HEK293 (cell line): ENCODE results near the gene SMIM36.

Source experiments
- GLIS2 ChIP-seq: fragments of 450-650 bp; formaldehyde crosslinking; IDR thresholded peaks from 2 replicates; pipeline ENCODE4 v1.5.1; 2016; ENCODE audit warnings: missing biosample characterization, missing genetic modification characterization
- IKZF3 ChIP-seq: fragments of 450-650 bp; IDR thresholded peaks from 2 replicates; pipeline ENCODE4 v1.5.0; 2018; ENCODE audit warnings: missing biosample characterization, mild to moderate bottlenecking, missing genetic modification characterization, moderate library complexity
- KLF8 ChIP-seq: fragments of 450-650 bp; formaldehyde crosslinking; IDR thresholded peaks from 2 replicates; pipeline ENCODE4 v1.5.1; 2016; ENCODE audit warnings: missing biosample characterization, missing genetic modification characterization
- MYNN ChIP-seq: fragments of 450-650 bp; formaldehyde crosslinking; IDR thresholded peaks from 2 replicates; pipeline ENCODE4 v1.5.1; 2016; ENCODE audit warnings: missing biosample characterization, missing genetic modification characterization, borderline replicate concordance
- MZF1 ChIP-seq: fragments of 450-650 bp; formaldehyde crosslinking; IDR thresholded peaks from 2 replicates; pipeline ENCODE4 v1.5.1; 2017; ENCODE audit warnings: missing biosample characterization, missing genetic modification characterization, borderline replicate concordance
- OSR2 ChIP-seq: fragments of 450-650 bp; formaldehyde crosslinking; IDR thresholded peaks from 2 replicates; pipeline ENCODE4 v1.5.1; 2016; ENCODE audit warnings: missing biosample characterization, missing genetic modification characterization
- RBAK ChIP-seq: fragments of 450-650 bp; formaldehyde crosslinking; IDR thresholded peaks from 2 replicates; pipeline ENCODE4 v1.5.1; 2016; ENCODE audit warnings: missing biosample characterization, missing genetic modification characterization
- ZBTB20 ChIP-seq: fragments of 450-650 bp; formaldehyde crosslinking; IDR thresholded peaks from 2 replicates; pipeline ENCODE4 v1.5.1; 2016; ENCODE audit warnings: missing biosample characterization, missing genetic modification characterization
- ZBTB48 ChIP-seq: fragments of 450-650 bp; formaldehyde crosslinking; IDR thresholded peaks from 2 replicates; pipeline ENCODE4 v1.5.1; 2016; ENCODE audit warnings: missing biosample characterization, missing genetic modification characterization
- ZEB2 ChIP-seq: fragments of 450-650 bp; formaldehyde crosslinking; IDR thresholded peaks from 2 replicates; pipeline ENCODE4 v1.5.1; 2016; ENCODE audit warnings: missing biosample characterization, missing genetic modification characterization
- ZFHX2 ChIP-seq: fragments of 450-650 bp; formaldehyde crosslinking; conservative IDR thresholded peaks from 2 replicates; pipeline ENCODE4 v1.5.1; 2016; ENCODE audit warnings: missing biosample characterization, missing genetic modification characterization
- ZNF121 ChIP-seq: fragments of 450-650 bp; formaldehyde crosslinking; IDR thresholded peaks from 2 replicates; pipeline ENCODE4 v1.5.1; 2016; ENCODE audit warnings: missing biosample characterization, missing genetic modification characterization
- ZNF169 ChIP-seq: fragments of 450-650 bp; formaldehyde crosslinking; IDR thresholded peaks from 2 replicates; pipeline ENCODE4 v1.5.1; 2016; ENCODE audit warnings: missing biosample characterization, missing genetic modification characterization
- ZNF175 ChIP-seq: fragments of 450-650 bp; formaldehyde crosslinking; IDR thresholded peaks from 2 replicates; pipeline ENCODE4 v1.5.1; 2016; ENCODE audit warnings: missing biosample characterization, missing genetic modification characterization
- ZNF202 ChIP-seq: fragments of 450-650 bp; formaldehyde crosslinking; IDR thresholded peaks from 2 replicates; pipeline ENCODE4 v1.5.1; 2016; ENCODE audit warnings: missing biosample characterization, missing genetic modification characterization, borderline replicate concordance
- ZNF239 ChIP-seq: fragments of 450-650 bp; formaldehyde crosslinking; IDR thresholded peaks from 2 replicates; pipeline ENCODE4 v1.5.1; 2016; ENCODE audit warnings: missing biosample characterization, missing genetic modification characterization
- ZNF274 ChIP-seq, 2 experiments: fragments of 200-500 bp in 1 of 2; fragments of 450-650 bp in 1 of 2; sonication (Bioruptor generic) in 1 of 2; formaldehyde crosslinking in 1 of 2; IDR thresholded peaks; 2 replicates each; pipeline versions ENCODE4 v1.5.1 to v1.6.1; 2014 to 2016; ENCODE audit warnings: borderline replicate concordance in 1 of 2, inconsistent platforms in 1 of 2, low read length in 1 of 2, missing biosample characterization in 1 of 2, missing genetic modification characterization in 1 of 2
- ZNF341 ChIP-seq: fragments of 450-650 bp; formaldehyde crosslinking; IDR thresholded peaks from 2 replicates; pipeline ENCODE4; 2016; ENCODE audit warnings: low read depth, missing biosample characterization, missing genetic modification characterization
- ZNF37A ChIP-seq: fragments of 450-650 bp; IDR thresholded peaks from 2 replicates; pipeline ENCODE4 v1.5.1; 2018; ENCODE audit warnings: missing biosample characterization, missing genetic modification characterization
- ZNF394 ChIP-seq: fragments of 450-650 bp; formaldehyde crosslinking; IDR thresholded peaks from 2 replicates; pipeline ENCODE4 v1.5.1; 2016; ENCODE audit warnings: missing biosample characterization, missing genetic modification characterization, mild to moderate bottlenecking, moderate library complexity, borderline replicate concordance
- ZNF501 ChIP-seq: fragments of 450-650 bp; formaldehyde crosslinking; IDR thresholded peaks from 2 replicates; pipeline ENCODE4 v1.5.1; 2016; ENCODE audit warnings: missing biosample characterization, missing genetic modification characterization
- ZNF610 ChIP-seq: fragments of 450-650 bp; formaldehyde crosslinking; IDR thresholded peaks from 2 replicates; pipeline ENCODE4 v1.5.1; 2016; ENCODE audit warnings: missing biosample characterization, missing genetic modification characterization, borderline replicate concordance
- ZNF677 ChIP-seq: fragments of 450-650 bp; IDR thresholded peaks from 2 replicates; pipeline ENCODE4 v1.5.0; 2018; ENCODE audit warnings: missing biosample characterization, mild to moderate bottlenecking, missing genetic modification characterization, moderate library complexity
- ZNF76 ChIP-seq: fragments of 450-650 bp; formaldehyde crosslinking; IDR thresholded peaks from 2 replicates; pipeline ENCODE4; 2016; ENCODE audit warnings: low read depth, missing biosample characterization, missing genetic modification characterization, borderline replicate concordance
- TF ChIP-seq, protein P1 (sequence below): fragments of 450-650 bp; formaldehyde crosslinking; IDR thresholded peaks from 2 replicates; pipeline ENCODE4 v1.5.1; 2016; ENCODE audit warnings: missing biosample characterization, missing genetic modification characterization
- TF ChIP-seq, protein P2 (sequence below): fragments of 450-650 bp; formaldehyde crosslinking; IDR thresholded peaks from 2 replicates; pipeline ENCODE4 v1.5.1; 2016; ENCODE audit warnings: missing biosample characterization, missing genetic modification characterization, low read depth
- TF ChIP-seq, protein P3 (sequence below): fragments of 450-650 bp; IDR thresholded peaks from 2 replicates; pipeline ENCODE4 v1.5.1; 2018; ENCODE audit warnings: missing biosample characterization, mild to moderate bottlenecking, missing genetic modification characterization
- TF ChIP-seq, protein P4 (sequence below): fragments of 450-650 bp; formaldehyde crosslinking; IDR thresholded peaks from 2 replicates; pipeline ENCODE4 v1.5.1; 2017; ENCODE audit warnings: missing biosample characterization, missing genetic modification characterization
- TF ChIP-seq, protein P5 (sequence below): fragments of 450-650 bp; formaldehyde crosslinking; IDR thresholded peaks from 2 replicates; pipeline ENCODE4 v1.5.1; 2016; ENCODE audit warnings: missing biosample characterization, missing genetic modification characterization
- TF ChIP-seq, protein P6 (sequence below): fragments of 450-650 bp; formaldehyde crosslinking; IDR thresholded peaks from 2 replicates; pipeline ENCODE4 v1.5.1; 2016; ENCODE audit warnings: missing biosample characterization, missing genetic modification characterization

SMIM36 gene

DNA sequence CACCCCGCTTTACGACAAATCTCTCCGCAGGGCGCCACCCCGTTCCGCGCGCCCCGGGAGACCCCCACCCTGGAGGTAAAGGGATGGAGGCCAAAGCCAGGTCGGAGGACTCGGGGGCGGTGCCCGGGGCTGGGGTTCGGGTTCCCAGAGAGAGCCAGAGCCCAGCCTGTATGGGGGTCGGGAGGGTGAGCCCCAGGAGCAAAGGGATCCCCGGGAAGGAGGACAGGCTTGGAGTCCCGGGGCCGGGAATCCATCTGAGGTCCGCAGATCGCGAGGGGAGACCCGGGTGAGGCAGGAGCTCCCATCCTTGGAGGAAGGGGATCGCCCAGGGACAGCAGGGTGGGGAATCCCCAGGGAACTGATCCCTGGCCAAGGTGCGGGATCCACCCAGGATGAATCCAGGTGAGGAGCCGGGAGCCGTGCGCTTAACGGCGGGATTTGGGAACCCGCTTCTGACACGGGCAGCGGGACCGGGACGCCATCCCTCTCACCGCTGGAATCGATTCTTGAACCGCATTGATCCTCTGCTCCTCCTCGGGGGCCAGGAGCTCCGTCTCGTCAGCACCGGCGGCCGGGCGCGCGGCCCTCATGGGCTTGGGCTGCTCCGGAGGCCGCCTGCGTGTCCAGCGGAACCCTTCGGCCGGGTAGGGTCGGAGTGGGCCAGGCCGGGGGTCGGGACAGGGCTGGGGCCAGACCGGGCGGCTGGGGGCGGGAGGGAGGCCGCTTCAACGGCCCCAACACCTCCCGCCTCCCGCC lies 89.9 kb downstream of the SMIM36 start, which contains the start of gene MMD (continued):
- TF ChIP-seq ZNF239 (no peak), MZF1 (tag by site-specific recombination) (peak; percentile 67), ZNF341 (tag by site-specific recombination) (peak; percentile 94), OSR2 (tag by site-specific recombination) (no peak), IKZF3 (tag by site-specific recombination) (peak; percentile 86), ZNF76 (tag by site-specific recombination) (0 out of 2 replicates have a peak, but pooled peaks have one; percentile 21), ZFHX2 (tag by site-specific recombination) (peak; percentile 33; the same call in 1 of the 2 replicates), ZNF501 (0 out of 2 replicates have a peak, but pooled peaks have one; percentile 17), ZNF202 (peak; percentile 41; the same call in 1 of the 2 replicates), ZNF169 (tag by site-specific recombination) (no peak), ZNF37A (no peak), ZNF121 (peak; percentile 96), ZEB2 (tag by site-specific recombination) (peak; percentile 69), MYNN (tag by site-specific recombination) (no peak), RBAK (tag by site-specific recombination) (no peak), ZBTB48 (tag by site-specific recombination) (peak; percentile 76), ZNF274 (IDR thresholded peaks at IDR 0.05; ENCODE audit: low read length) (no peak), ZNF274 (tag by site-specific recombination; IDR thresholded peaks at IDR 0.05; ENCODE audit: borderline replicate concordance) (no peak), ZBTB20 (peak; percentile 44), ZNF394 (tag by site-specific recombination) (peak; percentile 88), ZNF677 (tag by site-specific recombination) (no peak), ZNF610 (tag by site-specific recombination) (0 out of 2 replicates have a peak, but pooled peaks have one; percentile 15), GLIS2 (tag by site-specific recombination) (no peak; the same call in none of the 2 replicates), KLF8 (peak; percentile 36; the same call in 1 of the 2 replicates), ZNF175 (tag by site-specific recombination) (no peak)
- TF ChIP-seq, protein P1, sequence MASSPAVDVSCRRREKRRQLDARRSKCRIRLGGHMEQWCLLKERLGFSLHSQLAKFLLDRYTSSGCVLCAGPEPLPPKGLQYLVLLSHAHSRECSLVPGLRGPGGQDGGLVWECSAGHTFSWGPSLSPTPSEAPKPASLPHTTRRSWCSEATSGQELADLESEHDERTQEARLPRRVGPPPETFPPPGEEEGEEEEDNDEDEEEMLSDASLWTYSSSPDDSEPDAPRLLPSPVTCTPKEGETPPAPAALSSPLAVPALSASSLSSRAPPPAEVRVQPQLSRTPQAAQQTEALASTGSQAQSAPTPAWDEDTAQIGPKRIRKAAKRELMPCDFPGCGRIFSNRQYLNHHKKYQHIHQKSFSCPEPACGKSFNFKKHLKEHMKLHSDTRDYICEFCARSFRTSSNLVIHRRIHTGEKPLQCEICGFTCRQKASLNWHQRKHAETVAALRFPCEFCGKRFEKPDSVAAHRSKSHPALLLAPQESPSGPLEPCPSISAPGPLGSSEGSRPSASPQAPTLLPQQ (tag by site-specific recombination) = 0 out of 2 replicates have a peak, but pooled peaks have one; percentile 31
- TF ChIP-seq, protein P2, sequence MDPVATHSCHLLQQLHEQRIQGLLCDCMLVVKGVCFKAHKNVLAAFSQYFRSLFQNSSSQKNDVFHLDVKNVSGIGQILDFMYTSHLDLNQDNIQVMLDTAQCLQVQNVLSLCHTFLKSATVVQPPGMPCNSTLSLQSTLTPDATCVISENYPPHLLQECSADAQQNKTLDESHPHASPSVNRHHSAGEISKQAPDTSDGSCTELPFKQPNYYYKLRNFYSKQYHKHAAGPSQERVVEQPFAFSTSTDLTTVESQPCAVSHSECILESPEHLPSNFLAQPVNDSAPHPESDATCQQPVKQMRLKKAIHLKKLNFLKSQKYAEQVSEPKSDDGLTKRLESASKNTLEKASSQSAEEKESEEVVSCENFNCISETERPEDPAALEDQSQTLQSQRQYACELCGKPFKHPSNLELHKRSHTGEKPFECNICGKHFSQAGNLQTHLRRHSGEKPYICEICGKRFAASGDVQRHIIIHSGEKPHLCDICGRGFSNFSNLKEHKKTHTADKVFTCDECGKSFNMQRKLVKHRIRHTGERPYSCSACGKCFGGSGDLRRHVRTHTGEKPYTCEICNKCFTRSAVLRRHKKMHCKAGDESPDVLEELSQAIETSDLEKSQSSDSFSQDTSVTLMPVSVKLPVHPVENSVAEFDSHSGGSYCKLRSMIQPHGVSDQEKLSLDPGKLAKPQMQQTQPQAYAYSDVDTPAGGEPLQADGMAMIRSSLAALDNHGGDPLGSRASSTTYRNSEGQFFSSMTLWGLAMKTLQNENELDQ (tag by site-specific recombination) = no peak
- TF ChIP-seq, protein P3, sequence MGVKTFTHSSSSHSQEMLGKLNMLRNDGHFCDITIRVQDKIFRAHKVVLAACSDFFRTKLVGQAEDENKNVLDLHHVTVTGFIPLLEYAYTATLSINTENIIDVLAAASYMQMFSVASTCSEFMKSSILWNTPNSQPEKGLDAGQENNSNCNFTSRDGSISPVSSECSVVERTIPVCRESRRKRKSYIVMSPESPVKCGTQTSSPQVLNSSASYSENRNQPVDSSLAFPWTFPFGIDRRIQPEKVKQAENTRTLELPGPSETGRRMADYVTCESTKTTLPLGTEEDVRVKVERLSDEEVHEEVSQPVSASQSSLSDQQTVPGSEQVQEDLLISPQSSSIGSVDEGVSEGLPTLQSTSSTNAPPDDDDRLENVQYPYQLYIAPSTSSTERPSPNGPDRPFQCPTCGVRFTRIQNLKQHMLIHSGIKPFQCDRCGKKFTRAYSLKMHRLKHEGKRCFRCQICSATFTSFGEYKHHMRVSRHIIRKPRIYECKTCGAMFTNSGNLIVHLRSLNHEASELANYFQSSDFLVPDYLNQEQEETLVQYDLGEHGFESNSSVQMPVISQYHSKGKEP = no peak
- TF ChIP-seq, protein P4, sequence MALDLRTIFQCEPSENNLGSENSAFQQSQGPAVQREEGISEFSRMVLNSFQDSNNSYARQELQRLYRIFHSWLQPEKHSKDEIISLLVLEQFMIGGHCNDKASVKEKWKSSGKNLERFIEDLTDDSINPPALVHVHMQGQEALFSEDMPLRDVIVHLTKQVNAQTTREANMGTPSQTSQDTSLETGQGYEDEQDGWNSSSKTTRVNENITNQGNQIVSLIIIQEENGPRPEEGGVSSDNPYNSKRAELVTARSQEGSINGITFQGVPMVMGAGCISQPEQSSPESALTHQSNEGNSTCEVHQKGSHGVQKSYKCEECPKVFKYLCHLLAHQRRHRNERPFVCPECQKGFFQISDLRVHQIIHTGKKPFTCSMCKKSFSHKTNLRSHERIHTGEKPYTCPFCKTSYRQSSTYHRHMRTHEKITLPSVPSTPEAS (tag by site-specific recombination) = no peak
- TF ChIP-seq, protein P5, sequence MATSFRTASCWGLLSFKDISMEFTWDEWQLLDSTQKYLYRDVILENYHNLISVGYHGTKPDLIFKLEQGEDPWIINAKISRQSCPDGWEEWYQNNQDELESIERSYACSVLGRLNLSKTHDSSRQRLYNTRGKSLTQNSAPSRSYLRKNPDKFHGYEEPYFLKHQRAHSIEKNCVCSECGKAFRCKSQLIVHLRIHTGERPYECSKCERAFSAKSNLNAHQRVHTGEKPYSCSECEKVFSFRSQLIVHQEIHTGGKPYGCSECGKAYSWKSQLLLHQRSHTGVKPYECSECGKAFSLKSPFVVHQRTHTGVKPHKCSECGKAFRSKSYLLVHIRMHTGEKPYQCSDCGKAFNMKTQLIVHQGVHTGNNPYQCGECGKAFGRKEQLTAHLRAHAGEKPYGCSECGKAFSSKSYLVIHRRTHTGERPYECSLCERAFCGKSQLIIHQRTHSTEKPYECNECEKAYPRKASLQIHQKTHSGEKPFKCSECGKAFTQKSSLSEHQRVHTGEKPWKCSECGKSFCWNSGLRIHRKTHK = no peak
- TF ChIP-seq, protein P6, sequence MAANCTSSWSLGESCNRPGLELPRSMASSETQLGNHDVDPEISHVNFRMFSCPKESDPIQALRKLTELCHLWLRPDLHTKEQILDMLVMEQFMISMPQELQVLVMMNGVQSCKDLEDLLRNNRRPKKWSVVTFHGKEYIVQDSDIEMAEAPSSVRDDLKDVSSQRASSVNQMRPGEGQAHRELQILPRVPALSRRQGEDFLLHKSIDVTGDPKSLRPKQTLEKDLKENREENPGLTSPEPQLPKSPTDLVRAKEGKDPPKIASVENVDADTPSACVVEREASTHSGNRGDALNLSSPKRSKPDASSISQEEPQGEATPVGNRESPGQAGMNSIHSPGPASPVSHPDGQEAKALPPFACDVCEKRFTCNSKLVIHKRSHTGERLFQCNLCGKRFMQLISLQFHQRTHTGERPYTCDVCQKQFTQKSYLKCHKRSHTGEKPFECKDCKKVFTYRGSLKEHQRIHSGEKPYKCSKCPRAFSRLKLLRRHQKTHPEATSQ = 0 out of 2 replicates have a peak, but pooled peaks have one; percentile 29
